AG10803 (cell line): ENCODE data around the gene SPDEF.

ENCODE experiments used
- DNase-seq: peaks from one replicate; pipeline ENCODE4 v3.0.0; 2010; ENCODE audit warnings: low read depth
- H3K4me3 ChIP-seq: 2 replicates; pipeline ENCODE4 v1.5.1; 2011; ENCODE audit warnings: mild to moderate bottlenecking, low read length, control low read depth
- CTCF ChIP-seq: conservative IDR thresholded peaks from 2 replicates; pipeline ENCODE4 v1.5.1; 2011; ENCODE audit warnings: mild to moderate bottlenecking, low read length, control low read depth, inconsistent platforms

The SPDEF gene

GRCh38 chr6:34589140-34589539 lies 33.0 kb upstream of the SPDEF start:
- TF ChIP-seq CTCF, result no peak
- no peak overlapping the region for H3K4me3 ChIP-seq
- DNase-seq, result no peak

GRCh38 chr6:34587851-34588250 lies 31.7 kb upstream of the SPDEF start:
- DNase-seq, result no peak
- H3K4me3 ChIP-seq, result no peak overlapping the region
- no peak for TF ChIP-seq CTCF

GRCh38 chr6:34587325-34587724 lies 31.2 kb upstream of the SPDEF start:
- H3K4me3 ChIP-seq, result no peak overlapping the region
- TF ChIP-seq CTCF, result no peak
- DNase-seq, result no peak

GRCh38 chr6:34586327-34587040 lies 30.4 kb upstream of the SPDEF start:
- DNase-seq, result no peak
- no peak overlapping the region for H3K4me3 ChIP-seq
- TF ChIP-seq CTCF, result no peak

GRCh38 chr6:34585512-34586061 lies 29.5 kb upstream of the SPDEF start:
- peak; percentile 85 for DNase-seq
- TF ChIP-seq CTCF, result 0 out of 2 replicates have a peak, but pooled peaks have one; percentile 3
- no peak overlapping the region for H3K4me3 ChIP-seq

- no peak for DNase-seq
- H3K4me3 ChIP-seq, result no peak overlapping the region
- TF ChIP-seq CTCF, result no peak
Observed at GRCh38 chr6:34585108-34585507, 29.0 kb upstream of the SPDEF start.

GRCh38 chr6:34584694-34585093 lies 28.6 kb upstream of the SPDEF start:
- H3K4me3 ChIP-seq, result no peak overlapping the region
- DNase-seq, result no peak
- no peak; the same call in 1 of the 2 replicates for TF ChIP-seq CTCF
